Mucosa of rectum (tissue), 2 donors: ENCODE results near the gene KRTAP4-8.
"Not testable (repeated sequence)": the region's sequence is repeated elsewhere in the genome, so short reads cannot be mapped to it uniquely, and the experiment has no call there.

Source experiments
- H3K27ac ChIP-seq, 2 donors: one replicate each; pipeline ENCODE4 v1.7.0; 2013; ENCODE audit warnings: inconsistent platforms in 2 of 2, low read depth in 2 of 2, low read length in 2 of 2
- H3K27me3 ChIP-seq, 2 donors: one replicate each; pipeline ENCODE4 v1.7.0; 2013; ENCODE audit warnings: low read length in 2 of 2; ENCODE audit not compliant: control insufficient read depth in 2 of 2, insufficient read depth in 2 of 2
- H3K36me3 ChIP-seq, 2 donors: one replicate each; pipeline ENCODE4 v1.7.0; 2013; ENCODE audit warnings: low read length in 2 of 2; ENCODE audit not compliant: control insufficient read depth in 2 of 2, insufficient read depth in 2 of 2
- H3K4me1 ChIP-seq, 2 donors: one replicate each; pipeline ENCODE4 v1.7.0; 2013; ENCODE audit warnings: low read length in 2 of 2, mild to moderate bottlenecking in 1 of 2; ENCODE audit not compliant: control insufficient read depth in 2 of 2, insufficient read depth in 2 of 2
- H3K4me3 ChIP-seq, 2 donors: one replicate each; pipeline ENCODE4 v1.7.0; 2013; ENCODE audit warnings: low read length in 2 of 2
- H3K9ac ChIP-seq, 2 donors: one replicate each; pipeline ENCODE4 v1.7.0; 2013; ENCODE audit warnings: low read length in 2 of 2, low read depth in 1 of 2, mild to moderate bottlenecking in 1 of 2
- H3K9me3 ChIP-seq, 2 donors: one replicate each; pipeline ENCODE4 v1.7.0; 2013; ENCODE audit warnings: low read length in 2 of 2; ENCODE audit not compliant: control insufficient read depth in 2 of 2
- donor health status: healthy.
- donor health status: Normal muscosa, but diverticular disease.

The KRTAP4-8 gene

DNA sequence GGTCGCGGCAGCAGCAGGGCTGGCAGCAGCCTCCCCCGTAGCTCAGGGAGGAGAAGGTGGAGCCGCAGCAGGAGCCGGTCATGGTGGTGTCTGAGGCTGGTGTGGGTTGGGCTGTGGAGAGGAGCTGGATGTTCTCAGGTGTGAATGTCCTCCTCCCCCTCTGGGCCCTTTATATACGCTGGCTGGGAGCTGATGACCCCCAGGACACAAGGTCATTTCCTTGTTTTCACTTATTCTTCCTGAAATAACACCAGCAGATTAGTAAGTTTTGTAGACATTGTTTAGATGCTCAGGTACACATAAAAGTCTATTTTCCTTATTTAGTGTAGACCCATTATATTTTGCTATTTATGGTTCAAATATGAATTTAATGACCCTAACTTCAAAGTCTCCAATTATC lies 42.8 kb downstream of the KRTAP4-8 start, which contains the start of gene KRTAP2-2:
Gene KRTAP2-2, minus strand, starts transcription at position 101 of the 400 bp plus-strand sequence. Its CDS starts 19 bp downstream, at position 82.
- not testable (repeated sequence) for H3K27ac ChIP-seq, H3K9ac ChIP-seq, H3K4me3 ChIP-seq, H3K36me3 ChIP-seq, H3K27me3 ChIP-seq, H3K4me1 ChIP-seq, H3K9me3 ChIP-seq

DNA sequence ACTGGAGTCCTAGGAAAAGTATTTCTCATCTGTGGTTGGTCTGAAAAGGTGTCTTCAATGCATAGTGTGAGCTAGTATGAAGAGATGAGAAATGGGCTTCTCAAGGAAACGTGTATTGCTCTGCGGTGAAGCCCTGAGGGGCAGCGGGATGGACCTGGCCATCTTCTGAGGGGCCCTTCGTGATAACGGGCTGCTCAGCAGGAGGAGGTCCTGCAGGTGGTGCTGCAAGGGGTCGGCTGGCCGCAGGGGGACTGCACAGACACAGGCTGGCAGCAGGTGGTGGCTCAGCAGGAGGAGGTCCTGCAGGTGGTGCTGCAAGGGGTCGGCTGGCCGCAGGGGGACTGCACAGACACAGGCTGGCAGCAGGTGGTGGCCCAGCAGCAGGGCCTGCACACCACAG lies 43.4 kb downstream of the KRTAP4-8 start:
- H3K36me3 ChIP-seq, H3K4me1 ChIP-seq, H3K9me3 ChIP-seq, H3K9ac ChIP-seq, H3K27ac ChIP-seq, H3K27me3 ChIP-seq, H3K4me3 ChIP-seq: not testable (repeated sequence)

GRCh38 chr17:41054025-41054424 lies 43.9 kb downstream of the KRTAP4-8 start:
- Histone ChIP-seq H3K27me3 (peaks cover 3 to 5% of the 10 kb centered on the region in 2 donors), H3K9me3 (peaks cover 0 to 3% of the 10 kb centered on the region in 2 donors), H3K36me3 (no peaks in the 10 kb centered on the region), H3K27ac (no peak overlapping the region), H3K9ac (no peak overlapping the region), H3K4me3 (no peak overlapping the region), H3K4me1 (no peaks in the 10 kb centered on the region)

DNA sequence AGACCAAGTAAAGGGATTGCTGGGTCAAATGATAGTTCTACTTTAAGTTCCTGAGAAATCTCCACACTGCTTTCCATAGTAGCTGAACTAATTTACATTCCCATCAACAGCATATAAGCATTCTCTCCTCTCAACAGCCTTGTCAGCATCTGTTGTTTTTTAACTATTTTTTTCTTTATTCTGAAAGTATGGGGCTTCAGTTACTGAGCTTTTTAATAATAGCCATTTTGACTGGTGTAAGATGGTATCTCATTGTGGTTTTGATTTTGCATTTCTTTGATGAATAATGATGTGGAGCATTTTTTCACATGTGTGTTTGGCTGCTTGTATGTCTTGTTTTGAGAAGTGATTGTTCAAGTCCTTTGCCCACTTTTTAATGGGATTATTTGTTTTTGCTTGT lies 45.4 kb downstream of the KRTAP4-8 start:
- Histone ChIP-seq H3K9ac (no peak overlapping the region), H3K27ac (no peak overlapping the region), H3K27me3 (peaks cover 2 to 5% of the 10 kb centered on the region in 2 donors), H3K4me1 (no peaks in the 10 kb centered on the region), H3K36me3 (no peaks in the 10 kb centered on the region), H3K4me3 (no peak overlapping the region), H3K9me3 (peaks cover 0 to 2% of the 10 kb centered on the region in 2 donors)

DNA sequence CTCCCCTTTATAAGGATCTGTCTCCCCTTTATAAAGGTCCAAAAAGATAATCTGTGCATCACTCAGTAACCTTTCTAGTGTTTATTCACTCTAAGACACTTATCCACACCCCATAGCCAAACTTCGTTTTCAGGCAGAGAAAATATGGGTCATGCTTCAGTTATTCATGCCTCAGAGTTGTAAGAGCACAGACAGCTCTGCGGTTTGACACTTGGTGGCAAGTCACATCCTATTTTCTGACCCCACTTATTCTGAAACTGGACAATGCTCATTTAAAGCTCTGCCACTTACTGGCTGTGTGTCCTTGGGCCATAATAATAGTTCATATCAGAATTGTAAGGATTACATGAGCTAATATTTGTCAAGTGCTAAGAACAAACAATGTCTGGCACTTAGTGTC lies 48.8 kb downstream of the KRTAP4-8 start:
- Histone ChIP-seq H3K27ac (no peak overlapping the region), H3K9me3 (no peaks in the 10 kb centered on the region), H3K4me1 (no peaks in the 10 kb centered on the region)

DNA sequence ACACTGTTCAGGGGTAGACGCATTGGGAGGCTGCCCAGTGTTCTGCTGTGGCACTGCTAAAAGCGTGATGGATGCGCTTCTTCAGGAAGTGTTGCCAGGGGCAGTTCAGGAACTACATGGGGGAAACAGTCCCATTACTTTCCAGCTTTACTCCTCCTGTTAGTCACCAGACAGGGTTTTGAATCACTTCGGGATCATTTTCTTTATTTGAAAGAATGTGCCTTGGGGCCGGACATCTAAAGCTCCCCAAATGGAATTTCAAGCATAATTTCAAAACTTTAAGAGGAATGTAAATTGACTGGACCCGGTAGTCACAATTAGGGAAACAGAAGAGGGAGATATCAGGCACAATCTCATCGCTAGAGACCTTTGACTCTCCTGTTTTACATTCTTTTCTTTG lies 49.5 kb downstream of the KRTAP4-8 start:
- Histone ChIP-seq H3K4me3 (no peak overlapping the region), H3K27me3 (peaks cover 3 to 5% of the 10 kb centered on the region in 2 donors), H3K9ac (no peak overlapping the region), H3K36me3 (no peaks in the 10 kb centered on the region), H3K27ac (no peak overlapping the region), H3K4me1 (no peaks in the 10 kb centered on the region), H3K9me3 (no peaks in the 10 kb centered on the region)

More for the DNA sequence above, 48.8 kb downstream of the KRTAP4-8 start:
- Histone ChIP-seq H3K9ac (no peak overlapping the region), H3K27me3 (peaks cover 5% of the 10 kb centered on the region in 2 donors), H3K4me3 (no peak overlapping the region), H3K36me3 (no peaks in the 10 kb centered on the region)
